Measurements from ENCODE around the gene ACP7. TPM values are rescaled to one million over a fixed set of nuclear protein-coding genes. Genes with fewer than 3 reads are reported as not detected.

ACP7 gene
- total and polyA plus RNA-seq, 2 donors (not counting 3 experiments of a cell fraction or from before 2014, with no cell fraction given), result 0.04 to 0.49 TPM

- Histone ChIP-seq H4K20me1 (replicated peaks; ENCODE audit: control insufficient read depth, extremely low read depth, insufficient read depth, low read length) (no peaks in the 10 kb centered on the region), H3K9me1 (replicated peaks; ENCODE audit: control insufficient read depth, extremely low read depth, insufficient read depth, low read length) (no peaks in the 10 kb centered on the region), H3K4me2 (ENCODE audit: insufficient read depth, low read length) (no peak overlapping the region), H3K4me3 (replicated peaks in 1 of 3; ENCODE audit: insufficient read depth in 1 of 3, low read depth in 1 of 3, low read length in 3 of 3) (no peak overlapping the region), H3K4me1 (ENCODE audit: control insufficient read depth, extremely low read depth, insufficient read depth, low read length) (peaks cover 37% of the 10 kb centered on the region), H3K9me3 (replicated peaks; ENCODE audit: control insufficient read depth, insufficient read depth, low read length) (no peaks in the 10 kb centered on the region), H3K36me3 (ENCODE audit: control insufficient read depth in 2 of 2, extremely low read depth in 1 of 2, insufficient read depth in 2 of 2, low read length in 2 of 2) (no peaks in the 10 kb centered on the region), H3K79me2 (ENCODE audit: control insufficient read depth, insufficient read depth, low read length) (peaks cover 84% of the 10 kb centered on the region), H2AFZ (ENCODE audit: low read depth, low read length) (no peak overlapping the region), H3K27me3 (ENCODE audit: control insufficient read depth in 2 of 2, insufficient read depth in 2 of 2, low read length in 2 of 2) (no peaks in the 10 kb centered on the region), H3K27ac (ENCODE audit: insufficient read depth, low read depth, low read length) (no peak overlapping the region), H3K9ac (replicated peaks; ENCODE audit: extremely low read depth, insufficient read depth, low read length) (no peak overlapping the region)
- FAIRE-seq, result no peak
- BruUV-seq (replicated peaks), result no TSS peak
- CTCF ChIA-PET, result interaction anchor here (1.0 to 1.9 kb wide), 4 partner anchors 9 to 199 kb away, joined by 3 to 6 read pairs (median 4); no protein-coding TSS in a partner anchor
- DNase-seq (ENCODE audit: low read depth, low spot score), result no peak
- intact Hi-C loops (cut with micrococcal nuclease) (loop anchor here (5.0 to 10.0 kb wide), 2 partner anchors 263 to 406 kb away; partner anchors contain the start of genes EID2B, MED29 and PAF1), dilution Hi-C loops (cut with MboI; ENCODE audit: extremely low pct_ligation_motif_present, low sequenced_read_pairs) (no loop called here)
- TF ChIP-seq, protein P1, sequence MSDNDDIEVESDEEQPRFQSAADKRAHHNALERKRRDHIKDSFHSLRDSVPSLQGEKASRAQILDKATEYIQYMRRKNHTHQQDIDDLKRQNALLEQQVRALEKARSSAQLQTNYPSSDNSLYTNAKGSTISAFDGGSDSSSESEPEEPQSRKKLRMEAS (IDR thresholded peaks at IDR 0.05; ENCODE audit: insufficient read depth, insufficient read length), result no peak
- POLR2A ChIA-PET, result no interaction called here
Measured at GRCh38 chr19:39129116-39129515, 44.9 kb downstream of the ACP7 start.

DNA sequence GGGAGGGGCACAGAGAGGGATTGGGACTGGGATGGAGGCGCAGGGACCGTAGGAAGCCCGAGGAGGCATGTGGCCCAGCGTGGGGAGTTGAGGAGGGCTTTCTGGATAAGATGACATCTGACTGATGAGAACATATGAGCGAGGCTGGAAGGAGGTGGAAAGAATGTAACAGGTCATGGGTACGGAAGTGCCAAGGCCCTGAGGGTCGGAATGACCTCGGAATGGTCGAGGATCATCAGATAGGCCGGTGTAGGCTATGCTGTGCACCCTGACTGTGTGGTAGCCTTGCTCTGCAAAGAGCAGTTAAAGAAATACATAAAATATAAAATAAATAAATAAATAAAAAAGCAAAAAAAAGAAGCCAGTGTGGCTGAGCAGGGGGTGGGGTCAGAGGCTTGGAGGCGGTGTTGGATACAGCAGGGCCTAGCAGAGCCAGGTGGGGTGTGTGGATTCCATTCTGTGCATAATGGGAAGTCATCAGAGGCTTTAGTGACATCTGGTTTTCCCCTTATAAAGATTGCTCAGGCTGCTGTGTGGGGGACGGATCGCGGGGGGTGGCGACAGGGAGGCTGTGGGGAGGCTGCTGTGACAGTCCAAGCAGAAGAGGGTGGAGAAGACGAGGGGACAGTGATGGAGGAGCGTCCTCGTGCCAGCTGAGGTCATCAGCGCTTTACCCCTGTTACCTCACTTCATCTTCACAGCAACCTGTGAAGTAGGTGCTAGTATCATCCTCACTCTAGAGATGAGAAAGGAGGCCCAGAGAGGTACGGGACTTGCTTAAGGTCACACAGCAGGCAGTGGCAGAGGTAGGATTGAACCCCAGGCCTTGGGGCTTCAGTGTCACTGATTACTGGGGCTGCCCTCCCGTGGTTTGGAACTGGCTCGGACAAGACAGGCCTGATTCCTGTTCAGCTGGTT lies 46.4 kb downstream of the ACP7 start:
- Histone ChIP-seq H3K27me3 (ENCODE audit: control insufficient read depth in 2 of 2, insufficient read depth in 2 of 2, low read length in 2 of 2) (no peaks in the 10 kb centered on the region), H3K4me2 (ENCODE audit: insufficient read depth, low read length) (peak overlapping the region; percentile 7), H3K4me1 (ENCODE audit: control insufficient read depth, extremely low read depth, insufficient read depth, low read length) (peaks cover 37% of the 10 kb centered on the region), H3K9ac (replicated peaks; ENCODE audit: extremely low read depth, insufficient read depth, low read length) (peak overlapping the region; percentile 40), H3K27ac (ENCODE audit: insufficient read depth, low read depth, low read length) (peak overlapping the region; percentile 83), H3K9me1 (replicated peaks; ENCODE audit: control insufficient read depth, extremely low read depth, insufficient read depth, low read length) (no peaks in the 10 kb centered on the region), H4K20me1 (replicated peaks; ENCODE audit: control insufficient read depth, extremely low read depth, insufficient read depth, low read length) (no peaks in the 10 kb centered on the region), H3K4me3 (replicated peaks in 1 of 3; ENCODE audit: insufficient read depth in 1 of 3, low read depth in 1 of 3, low read length in 3 of 3) (no peak overlapping the region), H3K9me3 (replicated peaks; ENCODE audit: control insufficient read depth, insufficient read depth, low read length) (no peaks in the 10 kb centered on the region), H2AFZ (ENCODE audit: low read depth, low read length) (no peak overlapping the region), H3K79me2 (ENCODE audit: control insufficient read depth, insufficient read depth, low read length) (peaks cover 91% of the 10 kb centered on the region), H3K36me3 (ENCODE audit: control insufficient read depth in 2 of 2, extremely low read depth in 1 of 2, insufficient read depth in 2 of 2, low read length in 2 of 2) (no peaks in the 10 kb centered on the region)
- intact Hi-C loops (cut with micrococcal nuclease), result loop anchor here (2.0 kb wide), 1 partner anchor 14 kb away; no protein-coding TSS in a partner anchor
- no TSS peak for BruUV-seq (replicated peaks)
- dilution Hi-C loops (cut with MboI; ENCODE audit: extremely low pct_ligation_motif_present, low sequenced_read_pairs), result no loop called here
- POLR2A ChIA-PET, result no interaction called here
- no peak for TF ChIP-seq GATA2 (IDR thresholded peaks at IDR 0.05; ENCODE audit: insufficient read depth, insufficient read length, low read depth, low read length)
- TF ChIP-seq EZH2 (IDR thresholded peaks at IDR 0.05; ENCODE audit: borderline replicate concordance, low read depth, low read length, severe bottlenecking), result no peak
- TF ChIP-seq JUN (IDR thresholded peaks at IDR 0.05; ENCODE audit: borderline replicate concordance, insufficient read depth, insufficient read length, low read depth), result no peak
- no peak for TF ChIP-seq POLR2A (IDR thresholded peaks at IDR 0.05; ENCODE audit: low read depth, low read length)
- no peak for TF ChIP-seq MYC (IDR thresholded peaks at IDR 0.05; ENCODE audit: low read depth, low read length)
- TF ChIP-seq POLR2AphosphoS5 (IDR thresholded peaks at IDR 0.05; ENCODE audit: insufficient read depth, low read depth, low read length), result no peak
- no peak for TF ChIP-seq FOS (IDR thresholded peaks at IDR 0.05; ENCODE audit: borderline replicate concordance, insufficient read depth, low read length)
- TF ChIP-seq, protein P2, sequence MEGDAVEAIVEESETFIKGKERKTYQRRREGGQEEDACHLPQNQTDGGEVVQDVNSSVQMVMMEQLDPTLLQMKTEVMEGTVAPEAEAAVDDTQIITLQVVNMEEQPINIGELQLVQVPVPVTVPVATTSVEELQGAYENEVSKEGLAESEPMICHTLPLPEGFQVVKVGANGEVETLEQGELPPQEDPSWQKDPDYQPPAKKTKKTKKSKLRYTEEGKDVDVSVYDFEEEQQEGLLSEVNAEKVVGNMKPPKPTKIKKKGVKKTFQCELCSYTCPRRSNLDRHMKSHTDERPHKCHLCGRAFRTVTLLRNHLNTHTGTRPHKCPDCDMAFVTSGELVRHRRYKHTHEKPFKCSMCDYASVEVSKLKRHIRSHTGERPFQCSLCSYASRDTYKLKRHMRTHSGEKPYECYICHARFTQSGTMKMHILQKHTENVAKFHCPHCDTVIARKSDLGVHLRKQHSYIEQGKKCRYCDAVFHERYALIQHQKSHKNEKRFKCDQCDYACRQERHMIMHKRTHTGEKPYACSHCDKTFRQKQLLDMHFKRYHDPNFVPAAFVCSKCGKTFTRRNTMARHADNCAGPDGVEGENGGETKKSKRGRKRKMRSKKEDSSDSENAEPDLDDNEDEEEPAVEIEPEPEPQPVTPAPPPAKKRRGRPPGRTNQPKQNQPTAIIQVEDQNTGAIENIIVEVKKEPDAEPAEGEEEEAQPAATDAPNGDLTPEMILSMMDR (IDR thresholded peaks at IDR 0.05; ENCODE audit: extremely low read depth in 1 of 2, insufficient read depth in 1 of 2, low read depth in 1 of 2, low read length in 2 of 2), result no peak
- TF ChIP-seq, protein P1 (IDR thresholded peaks at IDR 0.05; ENCODE audit: insufficient read depth, insufficient read length), result no peak
- FAIRE-seq (no peak), DNase-seq (ENCODE audit: low read depth, low spot score) (no peak)
- CTCF ChIA-PET, result no interaction called here
